ENCODE results near the gene MEF2C.

The MEF2C gene

DNA sequence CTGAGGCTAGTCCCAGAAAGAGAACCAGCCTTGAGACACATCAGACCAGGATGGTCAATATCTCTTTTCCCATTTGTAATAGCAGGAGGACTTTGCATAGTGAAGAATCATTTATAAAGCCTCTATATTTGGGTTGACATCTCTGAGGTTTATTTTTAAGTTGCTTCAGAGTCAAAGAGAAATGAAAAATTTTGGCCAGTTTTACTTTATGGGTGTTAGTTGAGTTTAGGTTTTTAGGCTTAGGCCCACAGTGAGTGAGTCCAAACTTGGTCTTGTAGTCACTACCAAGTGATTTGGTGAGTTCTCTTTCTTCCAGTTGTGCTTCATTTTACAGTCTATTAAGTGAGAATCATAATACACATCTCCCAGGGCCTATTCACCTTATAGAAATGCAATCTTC is 5.3 kb upstream of the MEF2C start:
- no peak for DNase-seq (ENCODE audit: low read depth)

DNA sequence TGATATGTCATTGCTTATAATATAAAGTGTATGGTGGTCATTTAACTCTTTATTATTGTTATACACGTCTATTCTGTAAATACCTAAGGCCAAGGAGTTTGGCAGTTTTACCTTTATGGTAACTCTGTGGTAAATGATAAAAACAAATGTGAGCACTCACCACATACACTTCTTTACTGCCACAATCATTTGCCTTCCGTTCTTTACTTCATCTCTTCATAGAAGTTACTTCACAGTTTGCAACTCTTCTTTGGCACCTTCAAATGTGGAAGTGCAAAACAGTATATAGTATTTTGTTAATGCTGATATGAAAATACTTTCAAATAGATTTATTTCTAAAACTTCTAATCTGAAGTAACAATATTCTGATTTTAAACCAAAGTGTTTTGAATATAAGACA is 4.4 kb upstream of the MEF2C start:
- DNase-seq (ENCODE audit: low read depth), result no peak

DNA sequence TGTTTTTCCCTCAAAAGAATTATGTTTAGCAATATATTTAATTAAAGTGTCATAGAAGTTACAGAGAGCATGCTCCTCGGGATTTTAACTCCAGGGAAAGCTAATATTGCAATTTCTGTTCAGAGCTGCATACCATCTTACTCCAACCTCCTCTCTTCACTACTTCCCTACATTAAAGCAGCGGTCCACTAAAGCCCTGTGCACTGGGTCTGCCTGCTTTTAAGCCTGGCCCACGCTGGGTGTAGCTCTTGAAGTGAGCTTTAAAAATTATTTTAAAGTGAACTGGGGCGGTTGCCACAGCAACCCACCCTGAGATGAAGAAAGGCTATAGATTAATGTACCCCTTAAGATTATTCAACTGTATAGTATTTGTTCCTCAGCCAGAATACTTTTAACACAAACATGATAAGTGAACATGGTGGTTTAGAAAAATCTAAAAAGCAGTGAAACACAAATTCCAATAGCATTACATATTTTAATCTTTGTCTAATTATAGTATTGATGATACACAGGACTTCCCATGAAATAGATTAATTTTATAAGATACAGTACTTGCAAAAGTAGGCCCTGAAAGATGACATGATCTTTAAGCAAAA is 3.9 kb upstream of the MEF2C start:
- DNase-seq (ENCODE audit: low read depth), result no peak

DNA sequence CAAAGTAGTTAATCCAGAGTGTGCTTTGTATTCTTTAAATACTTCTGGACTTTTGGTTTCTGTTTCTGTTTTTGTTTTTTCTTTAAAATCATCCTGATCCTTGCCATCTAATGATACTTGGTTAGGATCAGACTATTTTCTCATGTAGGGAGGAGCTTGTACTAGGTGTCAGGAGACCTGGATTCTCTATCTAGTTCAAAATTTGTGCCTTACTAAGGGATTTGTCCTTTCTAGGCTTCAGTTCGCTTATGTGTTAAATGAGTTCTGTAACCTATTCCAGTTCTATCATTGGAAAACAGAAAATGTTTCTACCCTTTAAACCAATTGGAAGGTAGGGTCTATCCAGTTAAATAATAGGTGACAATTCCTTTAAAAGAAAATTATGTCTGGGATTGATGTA is 3.3 kb upstream of the MEF2C start:
- DNase-seq (ENCODE audit: low read depth), result no peak

DNA sequence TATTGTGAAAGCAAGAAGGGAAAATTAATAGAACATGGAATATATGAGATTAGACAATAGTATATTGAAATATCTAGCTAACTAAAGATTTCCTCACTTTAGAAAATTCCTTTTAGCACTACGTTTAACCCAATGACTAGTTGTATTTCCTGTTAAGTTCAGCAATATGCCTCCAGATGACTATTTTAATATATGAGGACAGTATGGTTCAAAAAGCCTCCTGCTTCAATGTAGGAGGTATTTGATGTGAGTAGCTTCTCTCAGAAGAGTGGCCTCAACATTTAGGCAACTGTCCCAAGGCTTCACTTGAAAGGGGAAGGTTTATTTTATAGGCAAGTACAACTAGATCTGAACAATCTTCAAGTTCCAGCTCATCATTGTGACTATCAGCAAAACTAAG is 2.0 kb upstream of the MEF2C start:
- DNase-seq (ENCODE audit: low read depth), result no peak

DNA sequence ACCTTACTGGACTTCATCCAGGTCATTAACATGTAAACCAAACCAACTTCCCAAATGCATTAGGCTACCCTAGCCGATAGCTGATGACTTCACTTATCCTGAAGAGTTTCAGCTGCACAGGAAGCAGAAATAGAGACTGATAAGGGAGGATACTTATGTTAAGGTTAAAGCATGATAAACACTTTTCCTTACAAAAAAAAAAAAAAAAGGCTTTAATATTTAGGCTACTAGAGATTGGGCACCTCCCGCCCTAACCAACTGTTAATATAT is 1.6 kb upstream of the MEF2C start:
- no peak for DNase-seq (ENCODE audit: low read depth)

DNA sequence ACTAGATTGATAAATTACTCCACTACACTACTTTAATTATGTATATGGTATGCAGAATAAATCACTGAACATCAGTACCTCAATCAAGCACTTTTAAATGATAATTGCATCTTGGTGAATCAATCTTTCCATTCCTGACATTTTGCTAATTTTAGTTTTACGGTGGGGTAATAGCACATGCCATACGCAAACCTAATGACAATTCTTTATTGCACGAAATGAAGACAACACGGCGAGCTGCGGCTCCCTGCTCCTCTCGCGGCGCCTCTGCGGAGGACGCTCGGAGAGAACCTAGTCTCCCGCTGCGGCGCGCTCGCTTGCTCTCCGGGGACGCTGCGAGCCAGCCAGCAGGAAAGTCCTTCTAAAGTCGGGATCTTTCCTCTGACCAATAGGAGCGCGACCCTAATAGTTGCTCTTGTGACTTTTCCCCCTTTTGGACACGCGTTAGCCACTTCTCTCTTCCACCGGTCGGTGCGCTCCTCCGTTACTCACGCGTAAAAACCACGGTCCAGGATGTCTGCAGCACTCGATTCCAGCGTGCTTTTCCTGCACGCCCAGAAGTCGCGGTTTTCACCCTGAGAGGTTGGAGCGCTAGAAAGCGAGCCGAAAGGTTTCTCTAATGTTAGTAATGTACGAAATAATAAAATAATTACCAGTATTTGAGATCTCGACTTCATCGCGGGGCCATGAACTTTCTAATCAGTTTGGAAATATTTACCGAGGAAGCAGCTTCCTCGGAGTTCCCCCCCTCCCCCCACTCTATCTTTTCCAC is 1.0 kb upstream of the MEF2C start:
- no peak for DNase-seq (ENCODE audit: low read depth)

DNA sequence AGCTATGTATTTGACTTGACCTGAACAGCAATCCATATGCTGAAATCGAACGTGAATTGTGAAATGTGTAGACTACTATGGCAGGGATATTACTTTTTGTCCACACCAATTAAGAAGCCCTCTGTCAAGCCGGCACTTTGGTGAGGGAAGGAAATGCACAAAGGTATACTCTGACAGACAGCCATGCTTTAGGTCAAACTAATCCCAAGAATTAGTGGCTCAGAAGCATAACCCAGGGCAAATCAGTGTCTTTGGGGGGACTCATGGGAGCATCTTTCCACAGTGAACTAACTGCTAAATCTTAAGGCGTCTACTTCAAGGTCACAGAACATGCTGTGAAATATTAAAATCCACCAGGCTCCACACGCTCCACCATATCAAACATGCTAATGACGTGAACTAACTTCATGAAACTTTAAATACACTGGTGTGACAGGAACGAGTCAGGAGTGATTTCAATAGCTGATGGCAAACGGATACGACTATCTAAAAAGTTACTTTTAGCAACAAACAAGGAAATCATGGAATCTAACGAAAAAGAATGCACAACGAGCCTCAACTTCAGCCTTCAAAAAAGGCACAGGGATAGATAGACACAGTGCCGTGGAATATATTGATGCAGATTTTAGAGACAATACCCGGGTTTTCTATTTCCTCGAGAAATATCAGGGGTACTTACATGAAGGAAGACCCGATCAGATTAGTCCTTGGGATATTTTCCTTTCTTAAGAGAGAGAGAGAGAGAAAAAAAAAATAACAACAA is 527 bp downstream of the MEF2C start:
- DNase-seq (ENCODE audit: low read depth), result no peak

DNA sequence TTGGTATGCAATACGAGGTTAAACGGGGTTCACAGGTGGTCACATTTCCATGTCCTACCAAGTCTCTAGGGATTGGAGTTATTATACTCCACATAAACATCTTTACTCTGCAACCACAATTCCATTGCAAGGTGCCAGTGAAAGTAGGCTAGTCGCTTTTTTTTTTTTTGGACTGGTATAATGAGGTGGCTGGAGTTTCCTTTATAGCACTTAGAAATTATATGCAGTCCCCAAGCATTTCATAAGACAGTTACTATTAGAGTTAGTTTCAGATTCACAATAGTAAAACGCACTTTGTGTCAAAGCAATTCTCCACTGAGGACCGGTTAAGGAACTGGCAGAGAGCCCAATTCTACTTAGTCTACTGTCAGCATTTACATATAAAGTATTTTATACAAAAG is 1.4 kb downstream of the MEF2C start:
- DNase-seq (ENCODE audit: low read depth), result no peak

DNA sequence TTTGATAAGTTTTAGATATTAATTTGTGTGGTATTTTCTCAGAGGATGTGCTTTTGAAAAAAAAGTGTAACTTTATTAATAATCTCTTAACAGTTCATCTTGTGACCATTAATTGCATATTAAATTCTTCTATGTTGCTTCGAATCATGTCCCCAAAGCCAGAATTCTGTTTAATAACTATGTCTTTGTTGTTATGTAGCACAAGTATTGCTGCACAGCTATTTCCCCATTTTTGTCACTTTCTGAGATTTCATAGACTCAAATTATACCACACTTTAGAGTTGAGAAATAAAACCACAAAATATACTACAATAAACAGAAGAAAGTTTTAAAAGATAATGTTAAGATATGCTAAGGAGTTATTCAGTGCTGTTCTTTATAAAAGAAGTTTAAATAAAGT is 2.8 kb downstream of the MEF2C start:
- DNase-seq (ENCODE audit: low read depth), result no peak

DNA sequence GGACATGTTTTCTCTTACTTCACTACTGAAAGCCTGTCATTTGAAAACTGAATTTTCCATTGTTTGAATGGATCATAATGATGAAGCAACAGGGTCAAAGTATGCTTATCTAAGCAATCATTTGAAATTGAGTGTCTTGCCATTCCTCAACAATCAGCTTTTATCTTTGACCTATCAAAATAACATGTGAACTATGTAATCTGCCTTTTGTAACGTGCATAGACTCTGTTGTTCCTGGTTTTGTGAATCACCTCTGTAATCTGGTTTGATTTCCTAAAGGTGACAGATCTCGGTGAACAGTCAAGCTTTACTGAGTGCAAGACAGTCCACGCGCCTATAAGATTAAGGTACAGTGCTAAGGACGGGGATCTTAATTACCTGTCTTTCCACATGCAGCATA is 3.3 kb downstream of the MEF2C start:
- no peak for DNase-seq (ENCODE audit: low read depth)

DNA sequence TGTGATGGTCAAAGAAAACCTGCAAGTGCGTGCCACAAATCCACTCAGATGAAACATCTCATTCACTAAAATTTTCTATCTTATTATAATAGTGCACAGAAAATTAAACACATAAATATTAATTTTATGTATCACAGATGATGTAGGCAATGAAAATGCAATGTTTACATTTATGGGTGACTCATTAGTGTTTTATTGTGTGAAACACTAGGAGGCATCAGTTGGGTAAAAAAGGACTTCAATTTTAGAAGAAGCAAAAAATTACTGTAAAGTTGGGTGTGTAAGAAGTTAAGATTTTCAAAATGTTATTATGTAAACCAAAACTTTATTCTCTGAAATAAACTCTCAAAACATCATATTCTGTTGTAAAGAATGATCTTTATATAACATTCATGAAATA is 4.0 kb downstream of the MEF2C start:
- DNase-seq (ENCODE audit: low read depth), result no peak

DNA sequence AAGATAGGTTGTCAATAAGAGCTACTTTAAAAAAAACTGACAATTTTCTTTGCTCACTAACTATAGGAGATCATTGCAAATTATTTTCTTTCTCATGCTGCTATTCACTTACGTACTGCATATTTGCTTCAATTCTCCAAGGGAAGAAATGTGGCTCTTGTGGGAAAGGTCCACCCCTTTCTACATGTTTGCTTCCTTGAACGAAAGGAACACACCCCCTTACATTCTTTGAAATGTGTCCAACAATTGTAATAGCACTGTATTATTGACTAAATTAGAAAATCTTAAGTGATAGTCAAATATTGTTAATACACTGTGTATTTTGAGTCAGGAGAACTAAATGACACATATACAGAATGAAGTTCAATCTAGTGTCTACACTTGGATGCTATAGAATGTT is 5.2 kb downstream of the MEF2C start:
- DNase-seq (ENCODE audit: low read depth), result no peak

DNA sequence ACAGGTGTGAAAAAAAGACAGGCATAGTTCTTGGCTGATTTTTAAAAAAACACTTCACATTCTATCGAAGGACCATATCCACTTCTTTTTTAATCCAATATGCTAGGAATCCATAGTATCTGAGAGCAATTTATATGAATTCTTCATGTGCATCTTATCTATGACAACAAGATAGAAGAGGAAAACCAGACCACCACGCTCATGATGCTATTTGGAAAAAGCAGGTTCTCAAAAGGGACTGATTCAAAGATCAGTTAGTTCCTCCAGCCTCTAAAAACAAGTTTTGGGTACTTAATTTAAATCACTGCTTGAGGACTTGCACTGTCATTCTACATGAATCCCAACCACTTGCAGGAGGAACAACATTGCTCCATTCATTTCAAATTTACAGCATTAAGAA is 6.3 kb downstream of the MEF2C start:
- no peak for DNase-seq (ENCODE audit: low read depth)

DNA sequence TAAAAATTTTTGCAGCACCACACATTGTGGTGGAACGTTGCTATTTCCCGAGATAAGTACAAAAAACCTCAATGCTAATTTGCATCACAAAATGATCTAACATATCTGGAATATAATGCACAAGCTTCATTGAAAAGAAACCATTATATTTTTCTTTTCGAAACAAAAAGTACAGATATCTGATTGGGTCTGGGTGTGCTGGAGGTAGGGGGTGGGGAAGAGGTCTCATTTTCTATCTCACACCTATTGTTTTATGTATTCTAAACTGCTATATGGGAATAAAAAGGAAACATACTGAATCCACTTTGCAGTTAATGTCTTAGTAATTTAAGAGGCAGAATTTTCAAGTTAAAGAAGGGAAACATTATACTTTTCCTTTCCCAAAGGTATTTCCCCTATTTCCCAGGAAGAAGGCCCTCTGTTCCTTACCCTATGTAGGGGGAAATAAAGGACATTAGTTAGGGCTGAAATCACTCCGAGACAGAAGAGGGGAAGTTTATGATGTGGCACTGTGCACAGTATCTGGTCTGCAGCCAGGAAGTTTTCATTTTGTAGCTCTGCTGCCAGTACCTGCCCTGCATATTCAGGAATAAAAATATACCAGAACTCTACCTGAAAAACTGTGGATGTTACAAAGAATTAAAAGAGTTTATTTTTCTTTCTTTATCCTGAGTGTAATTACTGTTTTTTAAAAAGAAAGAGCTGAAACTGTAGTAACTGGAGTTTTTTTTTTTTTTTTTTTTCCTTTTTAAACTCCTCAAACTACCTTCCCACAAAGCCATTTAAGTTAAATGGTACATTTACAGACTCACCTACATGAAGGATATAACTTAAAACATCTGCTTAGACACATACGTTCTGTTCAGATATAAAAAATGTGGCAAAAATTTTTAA is 7.4 kb downstream of the MEF2C start:
- DNase-seq (ENCODE audit: low read depth), result no peak

DNA sequence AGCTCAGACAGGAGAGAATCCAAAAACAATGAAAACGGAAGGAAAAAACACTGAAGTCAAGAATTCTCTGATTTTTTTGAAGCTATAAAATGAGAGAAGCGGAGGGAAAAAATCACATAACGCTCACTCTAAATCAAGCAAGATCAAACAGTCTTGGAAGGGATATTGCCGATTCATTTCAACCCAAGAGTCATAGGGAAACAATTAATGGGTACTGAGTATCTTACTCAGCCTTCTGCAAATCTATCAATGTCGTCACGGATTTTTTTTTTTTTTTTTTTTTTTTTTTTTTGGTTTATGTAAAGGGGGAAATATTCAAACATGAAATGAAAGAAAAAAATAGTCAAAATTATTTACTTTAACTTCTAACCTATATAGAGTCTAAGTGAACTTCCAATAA is 9.5 kb downstream of the MEF2C start:
- no peak for DNase-seq (ENCODE audit: low read depth)

DNA sequence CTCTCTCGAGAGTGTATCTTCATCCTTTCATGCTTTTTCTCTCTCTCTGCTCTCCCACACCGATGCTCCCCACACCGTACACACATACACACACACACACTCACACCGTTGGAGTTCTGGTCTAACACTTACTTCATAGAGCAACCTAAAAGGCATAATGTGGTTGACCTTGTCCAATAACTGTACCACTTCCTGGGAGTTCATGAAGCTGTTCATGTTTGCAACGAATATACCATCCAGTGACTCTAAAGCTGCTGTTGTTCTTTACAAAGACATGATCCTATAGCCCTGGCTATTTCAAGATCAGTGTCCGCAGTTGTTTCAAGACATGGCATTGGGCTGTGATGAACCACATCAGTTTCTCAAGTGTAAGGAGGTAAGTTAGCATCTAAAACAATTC is 10.0 kb downstream of the MEF2C start:
- no peak for DNase-seq (ENCODE audit: low read depth)

DNA sequence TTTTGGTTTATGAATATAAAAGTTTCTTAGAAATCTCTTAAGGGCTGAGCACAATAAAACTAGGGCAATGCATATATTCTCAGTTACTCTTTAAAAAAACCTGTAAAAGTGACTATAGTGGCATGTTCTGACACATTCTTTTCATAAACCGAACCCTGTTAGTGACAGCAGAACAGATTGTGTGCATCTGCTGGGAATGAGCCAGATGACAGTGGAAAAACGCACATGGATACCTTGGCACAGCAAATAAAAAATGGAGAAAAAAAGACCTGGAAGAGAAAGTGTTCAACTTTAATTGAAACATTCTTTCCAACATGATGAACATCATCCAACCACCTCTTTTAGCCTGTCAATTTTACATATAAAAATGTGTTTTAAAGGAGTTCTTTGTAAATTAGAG is 12.7 kb downstream of the MEF2C start:
- no peak for DNase-seq (ENCODE audit: low read depth)

DNA sequence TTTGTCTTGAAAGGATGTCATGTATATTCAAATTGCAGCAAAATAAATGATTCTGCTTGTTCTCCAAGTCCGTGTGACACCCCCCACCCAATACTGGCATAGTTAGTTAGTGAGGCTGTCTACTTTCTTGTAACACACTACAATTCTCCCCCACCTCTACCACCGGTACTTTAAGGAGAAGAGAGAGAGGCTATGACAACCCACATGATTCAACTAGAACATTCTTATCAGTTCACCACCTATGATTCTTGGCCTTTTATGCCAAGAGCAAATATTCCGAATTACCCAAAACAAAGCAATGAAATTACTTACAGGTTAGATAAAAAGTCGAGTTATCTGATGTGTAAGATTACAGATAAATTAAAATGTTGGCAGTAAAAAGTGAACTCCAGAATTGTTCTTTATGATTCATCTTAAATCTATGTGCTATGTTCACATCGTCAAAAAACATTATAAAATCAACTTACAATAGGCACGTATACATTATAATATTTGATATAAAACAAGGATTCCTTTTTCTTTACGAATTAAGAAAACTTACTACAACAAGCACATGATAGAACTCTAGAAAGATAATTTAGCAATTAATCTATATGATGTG is 14.4 kb downstream of the MEF2C start:
- no peak for DNase-seq (ENCODE audit: low read depth)

DNA sequence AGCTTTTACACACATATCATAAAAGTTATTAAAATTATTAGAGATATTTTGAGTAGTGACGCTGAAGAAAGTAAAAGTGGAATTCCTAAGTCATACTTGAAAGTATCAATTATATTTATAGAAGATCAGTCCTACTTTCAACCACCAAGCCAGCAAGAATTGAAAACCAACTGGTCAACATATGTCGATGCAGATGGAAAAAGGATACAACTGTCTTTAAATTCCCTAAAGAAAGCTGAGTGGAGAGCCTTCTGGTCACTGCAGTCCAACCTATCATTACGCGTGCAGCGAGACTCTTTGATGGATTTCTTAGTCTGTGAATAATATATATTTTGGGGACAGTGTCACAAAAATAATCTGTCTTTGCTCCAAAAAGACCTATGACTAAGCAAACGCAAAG is 15.3 kb downstream of the MEF2C start:
- no peak for DNase-seq (ENCODE audit: low read depth)

DNA sequence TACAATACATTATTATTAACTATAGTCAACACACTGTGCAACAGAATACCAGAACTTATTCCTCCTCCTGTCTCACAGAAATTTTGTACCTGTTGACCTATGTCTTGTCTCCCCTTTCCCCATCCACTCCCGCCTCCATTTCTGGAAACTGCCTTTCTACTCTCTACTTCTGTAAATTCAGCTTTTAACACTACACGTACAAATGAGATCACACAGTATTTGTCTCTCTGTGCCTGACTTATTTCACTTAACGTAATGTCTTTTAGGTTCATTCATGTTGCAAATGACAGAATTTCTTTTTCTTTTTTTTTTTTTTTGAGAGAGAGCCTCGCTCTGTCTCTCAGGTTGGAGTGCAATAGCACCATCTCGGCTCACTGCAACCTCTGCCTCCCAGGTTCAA is 19.5 kb downstream of the MEF2C start:
- DNase-seq (ENCODE audit: low read depth), result no peak

DNA sequence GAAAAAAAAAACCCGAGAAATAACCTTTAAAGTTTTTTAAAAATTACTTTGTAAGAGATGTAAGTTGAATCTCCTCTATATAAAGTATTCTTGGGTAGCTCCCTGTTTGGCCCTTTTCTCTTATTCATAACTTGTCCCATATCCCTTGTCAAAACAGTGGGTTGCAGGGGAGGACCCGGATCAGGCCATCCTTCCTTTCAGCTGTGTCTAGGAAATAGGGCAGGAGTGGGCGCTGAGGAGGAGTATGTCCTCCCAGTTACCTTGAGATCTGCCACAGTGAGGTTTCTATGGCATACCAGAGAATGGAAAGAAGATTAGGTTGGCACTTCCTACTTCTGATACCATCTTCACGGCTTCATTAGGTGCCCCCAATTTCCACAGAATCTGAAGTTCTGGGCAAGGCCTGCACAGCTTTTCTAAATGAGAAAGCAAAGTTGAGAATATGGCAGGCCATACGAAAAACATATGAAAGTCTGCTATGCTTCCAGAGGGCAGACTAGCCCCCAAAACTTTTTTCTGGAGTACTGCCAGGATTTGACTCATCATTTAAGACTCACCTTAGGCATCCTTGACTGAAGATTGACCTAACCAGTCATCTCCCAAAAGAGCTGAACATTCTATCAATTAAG is 20.3 kb downstream of the MEF2C start:
- no peak for DNase-seq (ENCODE audit: low read depth)
